Fibroblast of lung (primary cell): Measurements from ENCODE around the gene GRID1. TPM values are rescaled to one million over a fixed set of nuclear protein-coding genes. Genes with fewer than 3 reads are reported as not detected.

ENCODE experiments used
- DNase-seq, 2 donors: peaks; one replicate each; pipeline versions ENCODE4 v3.0.0 to v3.0.0-alpha.2; 2010; ENCODE audit warnings: low read depth in 2 of 2
- H2AFZ ChIP-seq: 2 replicates; pipeline ENCODE4 v1.5.1; 2012; ENCODE audit warnings: low read length, control low read depth, inconsistent platforms
- H3K27ac ChIP-seq: 2 replicates; pipeline ENCODE4 v1.5.1; 2011; ENCODE audit warnings: low read length, control low read depth; ENCODE audit not compliant: insufficient read depth
- H3K27me3 ChIP-seq: 2 replicates; pipeline ENCODE4 v1.5.1; 2011; ENCODE audit warnings: mild to moderate bottlenecking, low read length; ENCODE audit not compliant: control insufficient read depth, insufficient read depth
- H3K36me3 ChIP-seq: 2 replicates; pipeline ENCODE4 v1.5.1; 2011; ENCODE audit warnings: low read length; ENCODE audit not compliant: control insufficient read depth, insufficient read depth
- H3K4me1 ChIP-seq: 2 replicates; pipeline ENCODE4 v1.5.1; 2011; ENCODE audit warnings: low read length; ENCODE audit not compliant: control insufficient read depth, insufficient read depth; ENCODE audit errors: extremely low read depth
- H3K4me2 ChIP-seq: 2 replicates; pipeline ENCODE4 v1.5.1; 2011; ENCODE audit warnings: low read length, control low read depth; ENCODE audit not compliant: insufficient read depth; ENCODE audit errors: extremely low read depth
- H3K4me3 ChIP-seq, 4 experiments: fragments of 200-600 bp in 1 of 4; sonication (generic) in 1 of 4; replicated peaks in 1 of 4; 2 replicates each; pipeline ENCODE4 v1.5.1; 2011 to 2016; ENCODE audit warnings: low read length in 4 of 4, low read depth in 3 of 4, mild to moderate bottlenecking in 3 of 4, control low read depth in 2 of 4, inconsistent platforms in 1 of 4, mixed read lengths in 1 of 4; ENCODE audit not compliant: insufficient read depth in 1 of 4; ENCODE audit errors: control extremely low read depth in 1 of 4
- H3K79me2 ChIP-seq: 2 replicates; pipeline ENCODE4 v1.5.1; 2012; ENCODE audit warnings: mild to moderate bottlenecking, low read length, inconsistent platforms; ENCODE audit not compliant: control insufficient read depth, insufficient read depth
- H3K9ac ChIP-seq: 2 replicates; pipeline ENCODE4 v1.5.1; 2011; ENCODE audit warnings: mild to moderate bottlenecking, low read length, control low read depth; ENCODE audit not compliant: insufficient read depth
- H3K9me3 ChIP-seq: 2 replicates; pipeline ENCODE4 v1.5.1; 2012; ENCODE audit warnings: low read depth, low read length; ENCODE audit not compliant: control insufficient read depth, insufficient read depth
- H4K20me1 ChIP-seq: 2 replicates; pipeline ENCODE4 v1.5.1; 2011; ENCODE audit warnings: low read length; ENCODE audit not compliant: control insufficient read depth, insufficient read depth; ENCODE audit errors: extremely low read depth
- CTCF ChIP-seq, 2 donors: IDR thresholded peaks in 1 of 2; conservative IDR thresholded peaks in 1 of 2; 1 replicate in 1 of 2; 2 replicates in 1 of 2; pipeline ENCODE4 v1.5.1; 2011 to 2012; ENCODE audit warnings: low read length in 2 of 2, control low read depth in 1 of 2, inconsistent platforms in 1 of 2, low read depth in 1 of 2, mild to moderate bottlenecking in 1 of 2
- EZH2 ChIP-seq: IDR thresholded peaks from 2 replicates; pipeline ENCODE4 v1.5.1; 2012; ENCODE audit warnings: low read length, control low read depth, mild to moderate bottlenecking; ENCODE audit errors: missing control alignments
- polyA plus RNA-seq, 2 donors: library from polyadenylated mRNA; depleted of rRNA in 1 of 2; stranded (reverse) in 1 of 2; unstranded in 1 of 2; fragments of >200 nt; gene quantifications; 2 replicates each; pipeline ENCODE4 v1.2.1, GENCODE V29; 2011 to 2012; ENCODE audit warnings: missing spikeins in 1 of 2
- total RNA-seq: library from RNA; depleted of rRNA; stranded (reverse); fragments of >200 nt; gene quantifications from 2 replicates; pipeline ENCODE4 v1.2.1, GENCODE V29; 2014

GRID1 gene
- total and polyA plus RNA-seq, 2 donors (not counting 1 experiment from before 2014, with no cell fraction given): 0.03 to 0.33 TPM

GRCh38 chr10:86148117-86148516, 218.5 kb downstream of the GRID1 start:
- no peaks in the 10 kb centered on the region for H4K20me1 ChIP-seq
- H3K27ac ChIP-seq: no peak overlapping the region
- TF ChIP-seq CTCF (conservative IDR thresholded peaks at IDR 0.05 in 1 of 2, IDR thresholded peaks at IDR 0.05 in 1 of 2; ENCODE audit: low read depth in 1 of 2, low read length in 2 of 2) (no peak), EZH2 (no peak)
- no peaks in the 10 kb centered on the region for H3K27me3 ChIP-seq
- no peak overlapping the region for H3K4me2 ChIP-seq
- DNase-seq: no peak
- no peaks in the 10 kb centered on the region for H3K36me3 ChIP-seq
- H3K79me2 ChIP-seq: no peaks in the 10 kb centered on the region
- H3K4me3 ChIP-seq: no peak overlapping the region
- no peak overlapping the region for H3K9ac ChIP-seq
- no peak overlapping the region for H2AFZ ChIP-seq
- no peaks in the 10 kb centered on the region for H3K4me1 ChIP-seq
- H3K9me3 ChIP-seq: no peaks in the 10 kb centered on the region

- Histone ChIP-seq H2AFZ (no peak overlapping the region), H3K4me2 (no peak overlapping the region), H3K9me3 (no peaks in the 10 kb centered on the region), H3K27ac (no peak overlapping the region), H3K27me3 (no peaks in the 10 kb centered on the region), H4K20me1 (no peaks in the 10 kb centered on the region), H3K4me1 (no peaks in the 10 kb centered on the region), H3K36me3 (no peaks in the 10 kb centered on the region), H3K9ac (no peak overlapping the region), H3K79me2 (no peaks in the 10 kb centered on the region), H3K4me3 (no peak overlapping the region)
- no peak for DNase-seq
- TF ChIP-seq EZH2 (no peak), CTCF (conservative IDR thresholded peaks at IDR 0.05 in 1 of 2, IDR thresholded peaks at IDR 0.05 in 1 of 2; ENCODE audit: low read depth in 1 of 2, low read length in 2 of 2) (no peak)
Measured at GRCh38 chr10:86144301-86144700, 222.3 kb downstream of the GRID1 start.

GRCh38 chr10:86141896-86142295, 224.7 kb downstream of the GRID1 start:
- Histone ChIP-seq H3K36me3 (no peaks in the 10 kb centered on the region), H3K4me2 (no peak overlapping the region), H3K27ac (no peak overlapping the region), H3K4me1 (no peaks in the 10 kb centered on the region), H3K27me3 (no peaks in the 10 kb centered on the region), H4K20me1 (no peaks in the 10 kb centered on the region), H3K9ac (no peak overlapping the region), H3K4me3 (no peak overlapping the region), H3K9me3 (no peaks in the 10 kb centered on the region), H3K79me2 (no peaks in the 10 kb centered on the region), H2AFZ (no peak overlapping the region)
- no peak for DNase-seq
- no peak for TF ChIP-seq CTCF (conservative IDR thresholded peaks at IDR 0.05 in 1 of 2, IDR thresholded peaks at IDR 0.05 in 1 of 2; ENCODE audit: low read depth in 1 of 2, low read length in 2 of 2)
- TF ChIP-seq EZH2: no peak
